ENCODE results near the gene C8G. TPM values are rescaled to one million over a fixed set of nuclear protein-coding genes. Genes with fewer than 3 reads are reported as not detected.

Gene C8G
- total RNA-seq, 1 donor from 2014 or later: not detected

- H3K36me3 ChIP-seq: no peaks in the 10 kb centered on the region
- peaks cover 34% of the 10 kb centered on the region for H3K4me1 ChIP-seq
- H3K9me3 ChIP-seq: no peaks in the 10 kb centered on the region
- H3K4me3 ChIP-seq: no peak overlapping the region
- DNase-seq (ENCODE audit: extremely low spot score in 2 of 2): no peak
- H3K27me3 ChIP-seq: no peaks in the 10 kb centered on the region
- H3K27ac ChIP-seq: peak overlapping the region; percentile 64
- intact Hi-C loops (cut with DNase I): no loop called here
- no peak for TF ChIP-seq POLR2A (IDR thresholded peaks at IDR 0.05)
- no peak for TF ChIP-seq CTCF (IDR thresholded peaks at IDR 0.05)
- no peak for TF ChIP-seq POLR2AphosphoS5 (IDR thresholded peaks at IDR 0.05; ENCODE audit: insufficient read depth in 1 of 2, low read depth in 1 of 2)
Observed at GRCh38 chr9:136962163-136962562, 17.1 kb downstream of the C8G start.

GRCh38 chr9:136962701-136963248, 17.7 kb downstream of the C8G start:
- peaks cover 34% of the 10 kb centered on the region for H3K4me1 ChIP-seq
- H3K27ac ChIP-seq: no peak overlapping the region
- intact Hi-C loops (cut with DNase I): no loop called here
- TF ChIP-seq POLR2AphosphoS5 (IDR thresholded peaks at IDR 0.05; ENCODE audit: insufficient read depth in 1 of 2, low read depth in 1 of 2): no peak
- no peak for TF ChIP-seq POLR2A (IDR thresholded peaks at IDR 0.05)
- TF ChIP-seq CTCF (IDR thresholded peaks at IDR 0.05): no peak
- no peaks in the 10 kb centered on the region for H3K36me3 ChIP-seq
- H3K4me3 ChIP-seq: no peak overlapping the region
- no peaks in the 10 kb centered on the region for H3K9me3 ChIP-seq
- DNase-seq (ENCODE audit: extremely low spot score in 2 of 2): no peak
- H3K27me3 ChIP-seq: no peaks in the 10 kb centered on the region

- Histone ChIP-seq H3K36me3 (no peaks in the 10 kb centered on the region), H3K4me3 (no peak overlapping the region), H3K9me3 (no peaks in the 10 kb centered on the region), H3K27me3 (no peaks in the 10 kb centered on the region), H3K4me1 (peaks cover 34% of the 10 kb centered on the region), H3K27ac (no peak overlapping the region)
- intact Hi-C loops (cut with DNase I): no loop called here
- no peak for TF ChIP-seq POLR2AphosphoS5 (IDR thresholded peaks at IDR 0.05; ENCODE audit: insufficient read depth in 1 of 2, low read depth in 1 of 2)
- TF ChIP-seq CTCF (IDR thresholded peaks at IDR 0.05): no peak
- no peak for TF ChIP-seq POLR2A (IDR thresholded peaks at IDR 0.05)
- no peak for DNase-seq (ENCODE audit: extremely low spot score in 2 of 2)
Observed at GRCh38 chr9:136963341-136963740, 18.3 kb downstream of the C8G start.

GRCh38 chr9:136963751-136964150, 18.7 kb downstream of the C8G start:
- intact Hi-C loops (cut with DNase I): no loop called here
- H3K4me1 ChIP-seq: peaks cover 34% of the 10 kb centered on the region
- TF ChIP-seq POLR2AphosphoS5 (IDR thresholded peaks at IDR 0.05; ENCODE audit: insufficient read depth in 1 of 2, low read depth in 1 of 2) (no peak), POLR2A (IDR thresholded peaks at IDR 0.05) (no peak), CTCF (IDR thresholded peaks at IDR 0.05) (no peak)
- no peak overlapping the region for H3K4me3 ChIP-seq
- H3K27ac ChIP-seq: no peak overlapping the region
- H3K9me3 ChIP-seq: no peaks in the 10 kb centered on the region
- no peaks in the 10 kb centered on the region for H3K27me3 ChIP-seq
- H3K36me3 ChIP-seq: no peaks in the 10 kb centered on the region
- no peak for DNase-seq (ENCODE audit: extremely low spot score in 2 of 2)

GRCh38 chr9:136964171-136964689, 19.2 kb downstream of the C8G start:
- intact Hi-C loops (cut with DNase I): no loop called here
- Histone ChIP-seq H3K36me3 (no peaks in the 10 kb centered on the region), H3K4me3 (no peak overlapping the region), H3K9me3 (no peaks in the 10 kb centered on the region), H3K27ac (no peak overlapping the region), H3K4me1 (peaks cover 34% of the 10 kb centered on the region), H3K27me3 (no peaks in the 10 kb centered on the region)
- DNase-seq (ENCODE audit: extremely low spot score in 2 of 2): no peak
- TF ChIP-seq POLR2A (IDR thresholded peaks at IDR 0.05): no peak
- TF ChIP-seq CTCF (IDR thresholded peaks at IDR 0.05): no peak
- TF ChIP-seq POLR2AphosphoS5 (IDR thresholded peaks at IDR 0.05; ENCODE audit: insufficient read depth in 1 of 2, low read depth in 1 of 2): no peak

Data from vagina (tissue), 2 donors.